ENCODE data around the gene AKAP6. TPM values are rescaled to one million over a fixed set of nuclear protein-coding genes. Genes with fewer than 3 reads are reported as not detected.
A peak's percentile ranks its signal among the peaks of the same experiment; 100 is the strongest.

Gene AKAP6
- total and polyA plus RNA-seq, 10 of the 15 experiments (the other 5 are each of a cell fraction or from before 2014, with no cell fraction given), result 0.35 to 5.9 (median 2.2) TPM

DNA sequence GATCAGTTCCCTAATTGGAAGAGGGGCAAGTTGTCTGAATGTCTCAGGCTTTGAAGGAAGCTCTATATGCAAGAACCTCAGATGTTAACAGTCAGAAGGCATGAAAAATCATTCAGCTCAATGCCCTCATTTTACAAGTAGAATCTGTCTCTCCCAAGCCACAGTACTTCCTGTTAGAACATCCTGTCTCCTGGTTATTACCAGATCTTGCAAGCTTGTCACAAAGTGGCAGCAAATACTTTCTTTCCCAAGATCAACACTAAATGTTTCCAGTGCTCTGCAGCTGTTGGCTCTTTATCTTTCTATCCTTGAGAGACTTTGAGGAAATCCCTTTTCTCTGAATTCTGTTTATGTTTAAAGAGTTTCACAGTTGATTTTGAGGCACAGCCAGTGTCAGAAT is 235.5 kb downstream of the AKAP6 start:
- Histone ChIP-seq H3K27ac (ENCODE audit: control insufficient read depth, insufficient read depth) (no peak overlapping the region), H3K4me1 (ENCODE audit: control insufficient read depth, insufficient read depth, low read length) (no peaks in the 10 kb centered on the region), H2AFZ (ENCODE audit: control insufficient read depth, low read depth, low read length) (peak overlapping the region; percentile 40), H3K36me3 (ENCODE audit: control insufficient read depth in 2 of 2, insufficient read depth in 2 of 2, low read length in 1 of 2) (no peaks in the 10 kb centered on the region), H3K9me3 (replicated peaks; ENCODE audit: control insufficient read depth, insufficient read depth, low read length) (no peaks in the 10 kb centered on the region), H3K4me2 (ENCODE audit: control insufficient read depth, insufficient read depth) (no peak overlapping the region), H4K20me1 (ENCODE audit: control insufficient read depth, insufficient read depth) (no peaks in the 10 kb centered on the region), H3K79me2 (ENCODE audit: control insufficient read depth, insufficient read depth, low read length) (no peaks in the 10 kb centered on the region), H3K9ac (ENCODE audit: control insufficient read depth, insufficient read depth, low read length) (no peak overlapping the region), H3K4me3 (no peak overlapping the region), H3K27me3 (replicated peaks in 1 of 2; ENCODE audit: control insufficient read depth in 2 of 2, insufficient read depth in 2 of 2, low read length in 1 of 2) (no peaks in the 10 kb centered on the region)
- DNase-seq (ENCODE audit: low read depth, low spot score), result no peak
- ChIA-PET SMC1A (ENCODE audit: uncharacterized antibody, unreplicated experiment) (interaction anchor here (0.8 to 1.5 kb wide), 3 partner anchors 11 to 1887 kb away, joined by 3 to 4 read pairs (median 4); no protein-coding TSS in a partner anchor), CTCF (interaction anchor here (0.7 kb wide), 1 partner anchor 47 kb away, joined by 3 read pairs; no protein-coding TSS in a partner anchor), RAD21 (ENCODE audit: unreplicated experiment) (interaction anchor here (2.0 kb wide), 1 partner anchor 1228 kb away, joined by 4 read pairs; no protein-coding TSS in a partner anchor), POLR2A (no interaction called here)
- no TSS peak for BruUV-seq (replicated peaks)
- intact Hi-C loops (cut with micrococcal nuclease; ENCODE audit: unreplicated experiment) (loop anchor here (5.0 kb wide), 1 partner anchor 492 kb away; no protein-coding TSS in a partner anchor), in situ Hi-C loops (cut with MboI) (no loop called here)
- TF ChIP-seq, protein P1, sequence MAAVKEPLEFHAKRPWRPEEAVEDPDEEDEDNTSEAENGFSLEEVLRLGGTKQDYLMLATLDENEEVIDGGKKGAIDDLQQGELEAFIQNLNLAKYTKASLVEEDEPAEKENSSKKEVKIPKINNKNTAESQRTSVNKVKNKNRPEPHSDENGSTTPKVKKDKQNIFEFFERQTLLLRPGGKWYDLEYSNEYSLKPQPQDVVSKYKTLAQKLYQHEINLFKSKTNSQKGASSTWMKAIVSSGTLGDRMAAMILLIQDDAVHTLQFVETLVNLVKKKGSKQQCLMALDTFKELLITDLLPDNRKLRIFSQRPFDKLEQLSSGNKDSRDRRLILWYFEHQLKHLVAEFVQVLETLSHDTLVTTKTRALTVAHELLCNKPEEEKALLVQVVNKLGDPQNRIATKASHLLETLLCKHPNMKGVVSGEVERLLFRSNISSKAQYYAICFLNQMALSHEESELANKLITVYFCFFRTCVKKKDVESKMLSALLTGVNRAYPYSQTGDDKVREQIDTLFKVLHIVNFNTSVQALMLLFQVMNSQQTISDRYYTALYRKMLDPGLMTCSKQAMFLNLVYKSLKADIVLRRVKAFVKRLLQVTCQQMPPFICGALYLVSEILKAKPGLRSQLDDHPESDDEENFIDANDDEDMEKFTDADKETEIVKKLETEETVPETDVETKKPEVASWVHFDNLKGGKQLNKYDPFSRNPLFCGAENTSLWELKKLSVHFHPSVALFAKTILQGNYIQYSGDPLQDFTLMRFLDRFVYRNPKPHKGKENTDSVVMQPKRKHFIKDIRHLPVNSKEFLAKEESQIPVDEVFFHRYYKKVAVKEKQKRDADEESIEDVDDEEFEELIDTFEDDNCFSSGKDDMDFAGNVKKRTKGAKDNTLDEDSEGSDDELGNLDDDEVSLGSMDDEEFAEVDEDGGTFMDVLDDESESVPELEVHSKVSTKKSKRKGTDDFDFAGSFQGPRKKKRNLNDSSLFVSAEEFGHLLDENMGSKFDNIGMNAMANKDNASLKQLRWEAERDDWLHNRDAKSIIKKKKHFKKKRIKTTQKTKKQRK (IDR thresholded peaks at IDR 0.05; ENCODE audit: low read depth, low read length), result no peak
- TF ChIP-seq ATF2 (IDR thresholded peaks at IDR 0.05; ENCODE audit: low read length), result no peak
- no peak for TF ChIP-seq KLF5 (IDR thresholded peaks at IDR 0.05; ENCODE audit: partially characterized antibody)
- TF ChIP-seq, protein P2, sequence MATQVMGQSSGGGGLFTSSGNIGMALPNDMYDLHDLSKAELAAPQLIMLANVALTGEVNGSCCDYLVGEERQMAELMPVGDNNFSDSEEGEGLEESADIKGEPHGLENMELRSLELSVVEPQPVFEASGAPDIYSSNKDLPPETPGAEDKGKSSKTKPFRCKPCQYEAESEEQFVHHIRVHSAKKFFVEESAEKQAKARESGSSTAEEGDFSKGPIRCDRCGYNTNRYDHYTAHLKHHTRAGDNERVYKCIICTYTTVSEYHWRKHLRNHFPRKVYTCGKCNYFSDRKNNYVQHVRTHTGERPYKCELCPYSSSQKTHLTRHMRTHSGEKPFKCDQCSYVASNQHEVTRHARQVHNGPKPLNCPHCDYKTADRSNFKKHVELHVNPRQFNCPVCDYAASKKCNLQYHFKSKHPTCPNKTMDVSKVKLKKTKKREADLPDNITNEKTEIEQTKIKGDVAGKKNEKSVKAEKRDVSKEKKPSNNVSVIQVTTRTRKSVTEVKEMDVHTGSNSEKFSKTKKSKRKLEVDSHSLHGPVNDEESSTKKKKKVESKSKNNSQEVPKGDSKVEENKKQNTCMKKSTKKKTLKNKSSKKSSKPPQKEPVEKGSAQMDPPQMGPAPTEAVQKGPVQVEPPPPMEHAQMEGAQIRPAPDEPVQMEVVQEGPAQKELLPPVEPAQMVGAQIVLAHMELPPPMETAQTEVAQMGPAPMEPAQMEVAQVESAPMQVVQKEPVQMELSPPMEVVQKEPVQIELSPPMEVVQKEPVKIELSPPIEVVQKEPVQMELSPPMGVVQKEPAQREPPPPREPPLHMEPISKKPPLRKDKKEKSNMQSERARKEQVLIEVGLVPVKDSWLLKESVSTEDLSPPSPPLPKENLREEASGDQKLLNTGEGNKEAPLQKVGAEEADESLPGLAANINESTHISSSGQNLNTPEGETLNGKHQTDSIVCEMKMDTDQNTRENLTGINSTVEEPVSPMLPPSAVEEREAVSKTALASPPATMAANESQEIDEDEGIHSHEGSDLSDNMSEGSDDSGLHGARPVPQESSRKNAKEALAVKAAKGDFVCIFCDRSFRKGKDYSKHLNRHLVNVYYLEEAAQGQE (IDR thresholded peaks at IDR 0.05; ENCODE audit: low read depth, low read length), result no peak
- no peak for TF ChIP-seq TBL1XR1 (IDR thresholded peaks at IDR 0.05; ENCODE audit: low read depth, low read length)
- no peak for TF ChIP-seq ZBED1 (IDR thresholded peaks at IDR 0.05; ENCODE audit: borderline replicate concordance)
- no peak for TF ChIP-seq POU2F2 (IDR thresholded peaks at IDR 0.05; ENCODE audit: borderline replicate concordance, low read depth, low read length)
- TF ChIP-seq ZNF24 (IDR thresholded peaks at IDR 0.05), result no peak
- no peak for TF ChIP-seq CHD2 (IDR thresholded peaks at IDR 0.05; ENCODE audit: borderline replicate concordance, low read depth, low read length)
- TF ChIP-seq CEBPB (IDR thresholded peaks at IDR 0.05; ENCODE audit: borderline replicate concordance in 1 of 2, low read depth in 2 of 2, low read length in 2 of 2), result no peak
- no peak for TF ChIP-seq RFX5 (IDR thresholded peaks at IDR 0.05; ENCODE audit: low read depth, low read length)
- TF ChIP-seq HDAC6 (IDR thresholded peaks at IDR 0.05; ENCODE audit: unreplicated experiment), result no peak
- no peak for TF ChIP-seq ZSCAN29 (IDR thresholded peaks at IDR 0.05)
- TF ChIP-seq TAF1 (IDR thresholded peaks at IDR 0.05; ENCODE audit: borderline replicate concordance, low read depth, low read length), result no peak
- no peak for TF ChIP-seq RBBP5 (conservative IDR thresholded peaks at IDR 0.05)
- TF ChIP-seq PML (IDR thresholded peaks at IDR 0.05; ENCODE audit: low read length), result no peak
- ATAC-seq, result no peak
- FAIRE-seq, result no peak
